Measurements from ENCODE around the gene CAMTA1.

GRCh38 chr1:7591565-7591964 is 806.3 kb downstream of the CAMTA1 start:
- TF ChIP-seq POLR2AphosphoS5 (IDR thresholded peaks at IDR 0.05; ENCODE audit: low read depth, low read length), result no peak
- TF ChIP-seq CTCF (IDR thresholded peaks at IDR 0.05 in 2 of 3, conservative IDR thresholded peaks at IDR 0.05 in 1 of 3; ENCODE audit: borderline replicate concordance in 1 of 3, insufficient read depth in 1 of 3, low read depth in 2 of 3, low read length in 2 of 3), result no peak
- no peak for TF ChIP-seq TCF7L2 (IDR thresholded peaks at IDR 0.05; ENCODE audit: borderline replicate concordance, extremely low read depth, insufficient read depth, insufficient read length)
- no peak for TF ChIP-seq SP1 (IDR thresholded peaks at IDR 0.05; ENCODE audit: low read depth)
- no peak for TF ChIP-seq FOSL1 (IDR thresholded peaks at IDR 0.05; ENCODE audit: low read depth)
- TF ChIP-seq EZH2 (IDR thresholded peaks at IDR 0.05), result no peak
- TF ChIP-seq REST (IDR thresholded peaks at IDR 0.05; ENCODE audit: low read depth), result no peak
- no peak for TF ChIP-seq RAD21 (IDR thresholded peaks at IDR 0.05; ENCODE audit: low read depth)
- no peak for TF ChIP-seq EZH2phosphoT487 (IDR thresholded peaks at IDR 0.05; ENCODE audit: borderline replicate concordance)
- no peak for TF ChIP-seq CEBPB (IDR thresholded peaks at IDR 0.05; ENCODE audit: low read depth)
- TF ChIP-seq CBX3 (IDR thresholded peaks at IDR 0.05; ENCODE audit: low read depth), result no peak
- TF ChIP-seq ZNF274 (IDR thresholded peaks at IDR 0.05; ENCODE audit: low read depth, low read length), result no peak
- no peak for TF ChIP-seq EGR1 (IDR thresholded peaks at IDR 0.05; ENCODE audit: low read depth)
- TF ChIP-seq POLR2A (IDR thresholded peaks at IDR 0.05; ENCODE audit: borderline replicate concordance, extremely low read depth, insufficient read depth, insufficient read length), result no peak

Data from HCT116 (cell line).